GM12878 (cell line): ENCODE measurements around the gene LRP2BP. TPM values are rescaled to one million over a fixed set of nuclear protein-coding genes. Genes with fewer than 3 reads are reported as not detected.
"Not testable (repeated sequence)": the region's sequence is repeated elsewhere in the genome, so short reads cannot be mapped to it uniquely, and the experiment has no call there.

Experiments
- ATAC-seq: fragments of 200-7000 bp; cut with Tn5 transposase; 3 replicates; pipeline ENCODE4 v1.9.1; 2020; ENCODE audit warnings: mild to moderate bottlenecking, moderate library complexity
- BruUV-seq: library from RNA; stranded (reverse); fragments of 400-500 nt; replicated peaks from 2 replicates; lab custom pipeline; 2021; lab: Mats Ljungman, UMichigan
- CTCF ChIA-PET: fragments of 300-600 bp; sonication (Branson Sonifier 250); formaldehyde crosslinking; extraction: SDS; loops from one replicate; lab custom pipeline; 2021; ENCODE audit warnings: inconsistent platforms; lab: Yijun Ruan, JAX
- POLR2A ChIA-PET: fragments of 350-600 bp; formaldehyde crosslinking; extraction: SDS; loops from one replicate; lab custom pipeline; 2021; ENCODE audit warnings: inconsistent platforms; lab: Charles Lee
- RAD21 ChIA-PET: fragments of 300-600 bp; sonication (Branson Sonifier 250); formaldehyde crosslinking; loops from one replicate; lab custom pipeline; 2023; ENCODE audit warnings: antibody characterized with exemption; ENCODE audit not compliant: unreplicated experiment; lab: Charles Lee
- SMC1A ChIA-PET: fragments of 300-600 bp; sonication (Branson Sonifier 250); formaldehyde crosslinking; loops from one replicate; lab custom pipeline; 2023; ENCODE audit not compliant: unreplicated experiment, uncharacterized antibody; lab: Charles Lee
- DNase-seq: peaks from one replicate; pipeline ENCODE4 v3.0.0-alpha.2; 2011; ENCODE audit warnings: low read depth, low spot score
- FAIRE-seq: peaks from 3 replicates; lab custom pipeline; 2011; peaks lifted over from hg19 to GRCh38; lab: Jason Lieb, UNC
- H2AFZ ChIP-seq: 2 replicates; pipeline ENCODE4 v1.6.0; 2011; ENCODE audit warnings: low read depth, low read length, control low read depth; ENCODE audit not compliant: control insufficient read depth
- H3K27ac ChIP-seq: 2 replicates; pipeline ENCODE4 v1.5.1; 2011; ENCODE audit warnings: control low read depth; ENCODE audit not compliant: control insufficient read depth, insufficient read depth
- H3K27me3 ChIP-seq, 2 experiments: replicated peaks in 1 of 2; 2 replicates each; pipeline versions ENCODE4 v1.6.0 to v1.6.1; 2011; ENCODE audit warnings: low read length in 1 of 2; ENCODE audit not compliant: control insufficient read depth in 2 of 2, insufficient read depth in 2 of 2
- H3K36me3 ChIP-seq, 2 experiments: 2 replicates each; pipeline ENCODE4 v1.5.1; 2011; ENCODE audit warnings: low read length in 1 of 2; ENCODE audit not compliant: control insufficient read depth in 2 of 2, insufficient read depth in 2 of 2
- H3K4me1 ChIP-seq: 2 replicates; pipeline ENCODE4 v1.6.1; 2011; ENCODE audit warnings: mild to moderate bottlenecking, low read length, moderate library complexity, mixed read lengths; ENCODE audit not compliant: control insufficient read depth, insufficient read depth
- H3K4me2 ChIP-seq: 2 replicates; pipeline ENCODE4 v1.6.0; 2011; ENCODE audit warnings: control low read depth; ENCODE audit not compliant: control insufficient read depth, insufficient read depth
- H3K4me3 ChIP-seq: fragments of 200-600 bp; sonication (generic); 2 replicates; pipeline ENCODE4 v1.5.1; 2016
- H3K79me2 ChIP-seq: 2 replicates; pipeline ENCODE4 v1.6.0; 2011; ENCODE audit warnings: low read length; ENCODE audit not compliant: control insufficient read depth, insufficient read depth
- H3K9ac ChIP-seq: 2 replicates; pipeline ENCODE4 v1.8.0; 2011; ENCODE audit warnings: low read length, control low read depth, mixed read lengths; ENCODE audit not compliant: control insufficient read depth, insufficient read depth
- H3K9me3 ChIP-seq: replicated peaks from 3 replicates; pipeline ENCODE4 v1.5.1; 2011; ENCODE audit warnings: mild to moderate bottlenecking, low read length; ENCODE audit not compliant: control insufficient read depth, insufficient read depth
- H4K20me1 ChIP-seq: 2 replicates; pipeline ENCODE4 v1.6.0; 2011; ENCODE audit not compliant: control insufficient read depth, insufficient read depth
- BACH1 ChIP-seq: fragments of 450-650 bp; IDR thresholded peaks from 2 replicates; pipeline ENCODE4 v1.6.1; 2017; ENCODE audit warnings: mild to moderate bottlenecking, borderline replicate concordance
- BRCA1 ChIP-seq: IDR thresholded peaks from 2 replicates; pipeline ENCODE4 v1.6.1; 2011; ENCODE audit warnings: low read depth, low read length, improper control_type of control experiment
- EED ChIP-seq: sonication (generic); IDR thresholded peaks from 2 replicates; pipeline ENCODE4 v1.6.1; 2016; ENCODE audit warnings: antibody characterized with exemption, low read depth
- EGR1 ChIP-seq, 2 experiments: IDR thresholded peaks; 1 replicate in 1 of 2; 2 replicates in 1 of 2; pipeline ENCODE4 v1.6.1; 2011 to 2012; ENCODE audit warnings: low read depth in 2 of 2, low read length in 2 of 2, borderline replicate concordance in 1 of 2, mild to moderate bottlenecking in 1 of 2, moderate library complexity in 1 of 2
- GATAD2B ChIP-seq: fragments of 450-650 bp; conservative IDR thresholded peaks from 2 replicates; pipeline ENCODE4 v1.6.1; 2017; ENCODE audit warnings: low read depth, mild to moderate bottlenecking, moderate library complexity
- IKZF2 ChIP-seq, 2 experiments: fragments of 450-650 bp; IDR thresholded peaks; 2 replicates each; pipeline ENCODE4 v1.6.1; 2017; ENCODE audit warnings: mild to moderate bottlenecking in 2 of 2, moderate library complexity in 2 of 2
- IRF4 ChIP-seq: IDR thresholded peaks from 2 replicates; pipeline ENCODE4 v1.6.1; 2011; ENCODE audit warnings: low read depth, low read length
- KLF5 ChIP-seq: fragments of 450-650 bp; IDR thresholded peaks from 2 replicates; pipeline ENCODE4 v1.6.1; 2014; ENCODE audit warnings: mild to moderate bottlenecking; ENCODE audit not compliant: partially characterized antibody
- MAX ChIP-seq: IDR thresholded peaks from 2 replicates; pipeline ENCODE4 v1.6.1; 2012; ENCODE audit warnings: low read depth, low read length, improper control_type of control experiment
- MTA3 ChIP-seq: IDR thresholded peaks from 2 replicates; pipeline ENCODE4 v1.6.1; 2012; ENCODE audit warnings: low read length, inconsistent platforms, borderline replicate concordance
- POLR2AphosphoS2 ChIP-seq: IDR thresholded peaks from 2 replicates; pipeline ENCODE4 v1.6.1; 2011; ENCODE audit warnings: low read depth, mild to moderate bottlenecking, low read length, improper control_type of control experiment, moderate library complexity
- SUPT20H ChIP-seq: IDR thresholded peaks from 2 replicates; pipeline ENCODE4 v1.6.1; 2011; ENCODE audit warnings: low read depth, mild to moderate bottlenecking, low read length, moderate library complexity, borderline replicate concordance; ENCODE audit not compliant: control insufficient read depth
- TCF3 ChIP-seq: IDR thresholded peaks from 2 replicates; pipeline ENCODE4 v1.6.1; 2012; ENCODE audit warnings: low read depth, mild to moderate bottlenecking, low read length, borderline replicate concordance; ENCODE audit not compliant: insufficient read depth
- ZNF24 ChIP-seq: fragments of 450-650 bp; IDR thresholded peaks from 2 replicates; pipeline ENCODE4 v1.6.1; 2017; ENCODE audit warnings: antibody characterized with exemption, mild to moderate bottlenecking
- ZNF384 ChIP-seq: IDR thresholded peaks from 2 replicates; pipeline ENCODE4 v1.6.1; 2012; ENCODE audit warnings: low read depth, mild to moderate bottlenecking, low read length, improper control_type of control experiment, borderline replicate concordance
- WGBS: methylation state at CpG from one replicate; pipeline ENCODE4 v1.1.6; 2016; ENCODE audit warnings: low lambda C conversion rate; ENCODE audit not compliant: insufficient replicate concordance, insufficient coverage; ENCODE audit errors: missing lambda C conversion rate; 5-methylcytosine and 5-hydroxymethylcytosine counted together
- in situ Hi-C: fragments of 300-500 bp; cut with MboI; formaldehyde crosslinking; loops from 9 replicates; pipeline ENCODE4 v1.14.3; 2018; ENCODE audit warnings: mixed read lengths
- intact Hi-C: fragments of 100-400 bp; cut with micrococcal nuclease; formaldehyde crosslinking; loops from one replicate; pipeline ENCODE4 v1.14.2; 2022; ENCODE audit not compliant: unreplicated experiment
- polyA plus RNA-seq, 11 experiments: library from polyadenylated mRNA; depleted of rRNA in 4 of 11; unstranded in 6 of 11; stranded (reverse) in 5 of 11; fragments of >200 nt; fragmentation: Nextera tagmentation in 4 of 11; fragmentation: Illumina TruSeq in 1 of 11; extraction: Ambion mirVana in 4 of 11; extraction: Trizol in 1 of 11; gene quantifications; 1 replicate in 1 of 11; 2 replicates in 10 of 11; pipeline versions ENCODE4 v1.2.1 to v1.2.3, GENCODE V29; 2011 to 2016; ENCODE audit warnings: inconsistent platforms in 2 of 11, missing spikeins in 2 of 11, low read depth in 1 of 11
- total RNA-seq, 4 experiments: library from RNA; depleted of rRNA in 3 of 4; stranded (reverse); fragments of >200 nt in 3 of 4; fragmentation: Illumina TruSeq in 1 of 4; extraction: Trizol in 1 of 4; gene quantifications; 2 replicates each; pipeline versions ENCODE4 v1.2.1 to v1.2.3, GENCODE V29; 2013 to 2021
- TF ChIP-seq, protein P1 (sequence below): IDR thresholded peaks from 2 replicates; pipeline ENCODE4 v1.6.1; 2011; ENCODE audit warnings: borderline replicate concordance, low read depth, mild to moderate bottlenecking, moderate library complexity, mixed read lengths, low read length; ENCODE audit not compliant: insufficient read depth; ENCODE audit errors: extremely low read length

The LRP2BP gene
- total and polyA plus RNA-seq, 10 of the 15 experiments (the other 5 are each of a cell fraction or from before 2014, with no cell fraction given) = 0.27 to 5.2 (median 1.0) TPM

- CTCF ChIA-PET = no interaction called here
Measured at GRCh38 chr4:185328586-185328985, 67.1 kb downstream of the LRP2BP start.

DNA sequence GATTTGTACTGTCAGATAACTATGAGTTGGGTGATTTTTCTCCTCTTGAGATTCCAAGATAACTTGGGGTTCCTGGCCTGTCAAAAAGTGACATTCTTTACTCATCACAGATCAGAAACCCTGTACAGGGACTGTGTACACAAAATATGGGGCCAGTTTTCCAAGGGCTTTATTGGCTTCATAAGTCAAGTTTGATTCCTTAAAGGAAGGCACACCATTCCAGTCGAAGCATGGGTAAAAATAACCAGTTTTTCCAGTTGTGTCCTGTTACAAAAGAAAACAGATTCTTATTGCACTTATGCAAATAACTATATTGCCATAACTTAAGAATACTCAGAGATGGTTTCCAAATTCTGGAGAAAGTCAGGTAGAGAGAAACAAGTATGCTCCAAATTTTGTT lies 70.0 kb downstream of the LRP2BP start:
- H3K27me3 ChIP-seq, H3K9me3 ChIP-seq, FAIRE-seq, intact Hi-C loops, H3K79me2 ChIP-seq, CTCF ChIA-PET, H3K4me2 ChIP-seq, in situ Hi-C loops, H3K9ac ChIP-seq, POLR2A ChIA-PET, BruUV-seq, RAD21 ChIA-PET, H2AFZ ChIP-seq, H4K20me1 ChIP-seq, H3K4me3 ChIP-seq, H3K27ac ChIP-seq, ATAC-seq, DNase-seq: not testable (repeated sequence)
- peaks cover 3 to 25% of the 10 kb centered on the region in 2 experiments for H3K36me3 ChIP-seq
- WGBS = 95% methylated on average over 1 of the region's 1 CpG
- SMC1A ChIA-PET = interaction anchor here (1.4 to 1.6 kb wide), 2 partner anchors 9 to 14 kb away, joined by 3 to 4 read pairs; no protein-coding TSS in a partner anchor
- peaks cover 19% of the 10 kb centered on the region for H3K4me1 ChIP-seq

More at GRCh38 chr4:185328586-185328985, 67.1 kb downstream of the LRP2BP start:
- Histone ChIP-seq H3K27ac (no peak overlapping the region), H2AFZ (no peak overlapping the region), H4K20me1 (no peaks in the 10 kb centered on the region), H3K9me3 (peaks cover 9% of the 10 kb centered on the region; the same call in 2 of the 3 replicates), H3K36me3 (peaks cover 3 to 21% of the 10 kb centered on the region in 2 experiments), H3K79me2 (peaks cover 8% of the 10 kb centered on the region), H3K9ac (no peak overlapping the region), H3K4me2 (no peak overlapping the region), H3K4me1 (peaks cover 46% of the 10 kb centered on the region), H3K27me3 (no peaks in the 10 kb centered on the region), H3K4me3 (no peak overlapping the region)
- no peak for ATAC-seq
- WGBS = 95% methylated on average over 7 of the region's 7 CpGs
- SMC1A ChIA-PET = interaction anchor here (10.4 kb wide), 1 partner anchor 21 kb away, joined by 132 read pairs; no protein-coding TSS in a partner anchor
- no peak for DNase-seq
- TF ChIP-seq KLF5 = no peak
- no peak for TF ChIP-seq GATAD2B
- TF ChIP-seq BRCA1 = no peak
- no peak for TF ChIP-seq EGR1 (IDR thresholded peaks at IDR 0.05; ENCODE audit: borderline replicate concordance in 1 of 2, low read depth in 2 of 2, low read length in 2 of 2)
- no peak for TF ChIP-seq MTA3
- TF ChIP-seq BACH1 = no peak
- no peak for TF ChIP-seq EED
- TF ChIP-seq IKZF2 (IDR thresholded peaks at IDR 0.05) = no peak
- TF ChIP-seq, protein P1, sequence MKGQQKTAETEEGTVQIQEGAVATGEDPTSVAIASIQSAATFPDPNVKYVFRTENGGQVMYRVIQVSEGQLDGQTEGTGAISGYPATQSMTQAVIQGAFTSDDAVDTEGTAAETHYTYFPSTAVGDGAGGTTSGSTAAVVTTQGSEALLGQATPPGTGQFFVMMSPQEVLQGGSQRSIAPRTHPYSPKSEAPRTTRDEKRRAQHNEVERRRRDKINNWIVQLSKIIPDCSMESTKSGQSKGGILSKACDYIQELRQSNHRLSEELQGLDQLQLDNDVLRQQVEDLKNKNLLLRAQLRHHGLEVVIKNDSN = no peak
- TF ChIP-seq ZNF24 = no peak
- TF ChIP-seq TCF3 = no peak
- no peak for TF ChIP-seq ZNF384
- TF ChIP-seq SUPT20H = no peak
- no peak for TF ChIP-seq IRF4
- no peak for TF ChIP-seq POLR2AphosphoS2
- TF ChIP-seq MAX = no peak
- intact Hi-C loops (no loop called here), in situ Hi-C loops (no loop called here)
- POLR2A ChIA-PET = no interaction called here
- RAD21 ChIA-PET = interaction anchor here (1.1 kb wide), 1 partner anchor 17 kb away, joined by 3 read pairs; no protein-coding TSS in a partner anchor
- no TSS peak for BruUV-seq
- FAIRE-seq = no peak
